GM21786 (cell line): ENCODE data around the gene MRPL55.
"Not testable (repeated sequence)": the region's sequence is repeated elsewhere in the genome, so short reads cannot be mapped to it uniquely, and the experiment has no call there.

Experiments
- ATAC-seq: cut with Tn5 transposase; IDR thresholded peaks from one replicate; pipeline ENCODE4 v1.9.1; 2021; ENCODE audit not compliant: unreplicated experiment

Gene MRPL55

GRCh38 chr1:228125185-228125584, 16.1 kb upstream of the MRPL55 start:
- no peak for ATAC-seq

GRCh38 chr1:228123505-228123904, 14.4 kb upstream of the MRPL55 start:
- no peak for ATAC-seq

- ATAC-seq = no peak
Measured at GRCh38 chr1:228122921-228123441, 13.9 kb upstream of the MRPL55 start.

GRCh38 chr1:228120857-228121489, 11.9 kb upstream of the MRPL55 start:
- no peak for ATAC-seq

- no peak for ATAC-seq
Measured at GRCh38 chr1:228120351-228120750, 11.3 kb upstream of the MRPL55 start.

GRCh38 chr1:228118040-228118439, 8.9 kb upstream of the MRPL55 start:
- no peak for ATAC-seq

- no peak for ATAC-seq
Measured at GRCh38 chr1:228117335-228117734, 8.2 kb upstream of the MRPL55 start.

GRCh38 chr1:228114827-228115226, 5.7 kb upstream of the MRPL55 start:
- no peak for ATAC-seq

GRCh38 chr1:228112617-228113016, 3.5 kb upstream of the MRPL55 start:
- ATAC-seq = no peak

GRCh38 chr1:228112167-228112566, 3.1 kb upstream of the MRPL55 start:
- no peak for ATAC-seq

GRCh38 chr1:228111315-228111714, 2.2 kb upstream of the MRPL55 start:
- ATAC-seq = not testable (repeated sequence)

GRCh38 chr1:228110556-228110955, 1.5 kb upstream of the MRPL55 start:
- ATAC-seq = no peak

GRCh38 chr1:228109962-228110488, 926 bp upstream of the MRPL55 start:
- no peak for ATAC-seq

- ATAC-seq = peak; percentile 2
Measured at GRCh38 chr1:228108742-228109072, 392 bp downstream of the MRPL55 start.

- no peak for ATAC-seq
Measured at GRCh38 chr1:228108055-228108690, 926 bp downstream of the MRPL55 start.

GRCh38 chr1:228107636-228108035, 1.5 kb downstream of the MRPL55 start:
- ATAC-seq = no peak

GRCh38 chr1:228106800-228107054, 2.4 kb downstream of the MRPL55 start:
- no peak for ATAC-seq

- no peak for ATAC-seq
Measured at GRCh38 chr1:228105996-228106799, 2.9 kb downstream of the MRPL55 start.

GRCh38 chr1:228105270-228105995, 3.7 kb downstream of the MRPL55 start:
- ATAC-seq = no peak

- ATAC-seq = no peak
Measured at GRCh38 chr1:228104526-228105269, 4.4 kb downstream of the MRPL55 start.
